Measurements from ENCODE around the gene MYH2.
"Not testable (repeated sequence)": the region's sequence is repeated elsewhere in the genome, so short reads cannot be mapped to it uniquely, and the experiment has no call there.

MYH2 gene

GRCh38 chr17:10549096-10549842 lies at the start of gene MYH2:
TSS of gene MYH2 (minus strand) at chr17:10549658. CDS start at chr17:10547920, 1,738 bp downstream.
- no peak for DNase-seq

DNA sequence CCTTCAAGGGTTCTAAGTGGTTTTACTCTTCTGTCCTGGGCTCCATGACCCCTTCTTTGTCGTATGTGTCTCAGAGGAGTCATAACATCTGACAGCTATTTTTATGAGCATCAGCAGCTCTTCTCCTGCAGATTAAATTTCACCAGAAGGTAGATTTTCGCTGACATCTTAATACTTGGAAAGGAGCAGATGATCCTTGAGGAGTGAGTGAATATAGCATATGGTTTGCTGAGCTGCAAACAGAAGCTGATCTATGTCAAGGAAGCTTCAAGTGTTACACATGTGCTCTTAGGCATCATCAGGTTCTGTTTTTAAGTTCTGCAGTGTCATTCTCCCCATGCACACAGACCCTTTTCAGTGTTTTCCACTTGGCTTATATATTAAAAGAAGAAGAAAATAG lies 49.2 kb upstream of the MYH2 start:
- DNase-seq = no peak

DNA sequence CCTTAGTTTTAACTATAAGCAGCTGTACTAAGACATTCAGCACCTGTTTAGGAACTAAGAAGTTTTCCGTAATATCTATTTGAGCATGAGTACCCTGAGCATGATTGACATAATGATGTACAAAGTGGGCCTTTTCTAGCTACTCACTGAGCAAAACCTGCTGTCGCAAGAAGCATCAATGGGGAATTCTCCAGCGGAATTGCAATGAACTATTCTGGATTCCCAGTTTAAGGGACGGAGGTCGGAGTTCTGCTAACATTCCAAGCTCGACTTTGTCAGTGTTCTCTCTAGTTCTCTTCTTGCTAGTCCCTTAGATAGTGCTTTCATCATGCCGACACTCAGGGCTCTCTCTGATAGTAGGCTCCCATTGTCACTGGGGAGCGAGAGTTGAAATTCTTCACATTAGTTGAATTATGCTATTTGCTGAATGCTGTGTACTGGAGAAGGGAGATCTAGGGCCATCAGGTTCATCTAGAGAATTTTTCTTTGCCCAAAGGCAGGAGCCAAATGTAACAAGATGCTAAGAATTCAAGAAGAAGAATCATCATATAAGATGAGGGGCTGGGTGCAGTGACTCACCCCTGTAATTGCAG lies 40.2 kb upstream of the MYH2 start:
- DNase-seq = no peak

DNA sequence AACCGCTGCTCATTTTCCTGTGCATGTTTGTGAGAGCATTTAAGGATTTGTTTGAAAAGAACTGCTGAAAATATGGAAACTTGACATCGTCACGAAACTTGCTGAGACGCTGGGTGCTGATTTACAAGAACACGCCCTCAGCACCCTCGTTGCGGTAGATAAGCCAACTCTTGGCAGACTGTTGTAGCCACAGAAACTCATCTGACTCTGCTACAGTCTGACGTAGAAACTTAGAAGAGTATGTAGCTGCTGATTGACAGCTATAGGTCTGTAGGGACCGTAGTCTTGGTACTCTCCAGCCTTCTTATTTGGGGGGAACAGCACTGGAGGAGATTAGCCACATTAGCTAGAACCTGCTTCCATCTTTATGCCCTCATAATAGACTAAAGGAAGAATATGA lies 36.1 kb upstream of the MYH2 start:
- DNase-seq = no peak

GRCh38 chr17:10583834-10584233 lies 34.4 kb upstream of the MYH2 start:
- no peak for DNase-seq

- no peak for DNase-seq
These were observed 29.8 kb upstream of the MYH2 start for GRCh38 chr17:10579270-10579669.

GRCh38 chr17:10574324-10574723 lies 24.9 kb upstream of the MYH2 start:
- peak; percentile 15 for DNase-seq

DNA sequence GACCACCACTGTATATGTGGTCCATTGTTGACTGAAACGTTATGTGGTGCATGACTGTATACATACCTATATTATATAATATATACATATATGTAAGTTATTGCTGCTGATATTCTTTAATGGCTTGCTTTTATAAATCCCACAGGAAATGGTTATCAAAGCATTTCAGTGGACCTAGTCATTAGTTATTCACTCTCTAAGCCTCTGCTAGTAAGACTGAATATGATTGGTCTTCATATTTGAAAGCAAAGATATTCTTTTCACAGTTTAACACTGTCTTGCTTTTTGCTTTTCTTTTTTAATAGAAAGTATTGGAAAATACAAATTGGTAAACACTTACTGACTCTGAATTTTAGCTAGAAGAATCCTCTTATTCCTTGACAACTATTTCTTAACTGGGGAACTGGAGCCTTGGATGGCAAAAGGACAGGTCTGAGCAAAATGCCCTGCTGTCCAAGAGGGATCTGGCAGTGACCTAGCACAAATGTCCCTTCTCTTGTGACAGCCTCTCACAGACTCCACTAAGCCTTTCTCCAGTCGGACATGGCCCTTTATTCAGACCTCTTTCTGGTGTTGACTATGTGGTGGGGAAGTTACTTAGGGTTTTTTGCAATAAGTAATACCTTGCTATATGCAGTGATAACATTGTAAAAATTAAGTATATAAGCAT lies 14.7 kb upstream of the MYH2 start:
- no peak for DNase-seq

DNA sequence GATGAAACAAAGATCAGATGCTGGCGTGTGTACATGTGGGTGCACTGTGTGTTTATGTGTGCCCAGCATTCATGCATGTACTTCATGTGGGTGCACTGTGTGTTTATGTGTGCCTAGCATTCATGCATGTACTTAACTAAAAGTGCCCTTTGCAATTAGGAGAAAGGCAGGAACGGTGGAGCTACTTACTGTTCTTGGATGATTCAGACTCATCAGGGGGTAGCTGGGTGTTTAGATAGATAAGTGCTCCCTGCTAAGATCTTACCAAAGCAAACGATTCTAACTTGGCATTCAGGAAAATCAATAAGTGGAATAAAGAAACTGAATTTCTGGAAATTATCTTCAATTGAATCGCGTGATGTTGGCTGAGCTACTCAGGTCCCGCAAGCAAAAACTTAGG lies 8.6 kb upstream of the MYH2 start:
- no peak for DNase-seq

GRCh38 chr17:10557422-10557821 lies 8.0 kb upstream of the MYH2 start:
- peak; percentile 47 for DNase-seq

DNA sequence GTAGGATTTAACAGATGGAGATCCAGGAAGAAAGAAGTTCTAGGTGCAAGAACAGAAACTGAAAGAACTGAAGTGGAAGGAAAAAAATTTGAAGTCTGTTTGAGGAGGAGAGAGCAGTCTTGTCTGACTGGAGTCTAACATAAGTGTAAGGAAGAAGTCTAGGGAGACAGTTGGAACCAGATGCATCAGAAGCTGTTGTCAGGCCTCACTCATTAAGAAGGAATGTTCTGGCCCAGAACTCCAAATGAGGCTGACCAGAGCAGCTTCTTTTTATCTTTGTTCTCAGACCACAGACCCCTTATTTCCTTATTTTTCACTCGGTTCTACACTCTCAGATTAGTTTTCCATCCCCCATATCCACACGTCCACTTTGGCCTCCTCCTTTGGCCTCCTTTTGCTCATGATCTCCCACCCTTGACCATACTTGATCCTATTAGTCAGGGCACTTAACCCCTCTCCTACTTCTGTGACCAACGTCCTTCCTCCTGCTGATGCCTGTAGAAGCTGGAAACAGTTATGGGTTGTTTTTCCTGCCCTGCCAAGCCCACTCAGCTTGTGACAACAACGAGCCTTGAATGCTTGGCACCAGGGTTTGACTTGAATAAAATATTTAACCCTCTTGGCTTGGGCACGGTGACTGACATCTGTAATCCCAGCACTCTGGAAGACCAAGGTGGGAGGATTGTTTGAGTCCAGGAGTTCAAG lies 7.0 kb upstream of the MYH2 start:
- peak; percentile 8 for DNase-seq

DNA sequence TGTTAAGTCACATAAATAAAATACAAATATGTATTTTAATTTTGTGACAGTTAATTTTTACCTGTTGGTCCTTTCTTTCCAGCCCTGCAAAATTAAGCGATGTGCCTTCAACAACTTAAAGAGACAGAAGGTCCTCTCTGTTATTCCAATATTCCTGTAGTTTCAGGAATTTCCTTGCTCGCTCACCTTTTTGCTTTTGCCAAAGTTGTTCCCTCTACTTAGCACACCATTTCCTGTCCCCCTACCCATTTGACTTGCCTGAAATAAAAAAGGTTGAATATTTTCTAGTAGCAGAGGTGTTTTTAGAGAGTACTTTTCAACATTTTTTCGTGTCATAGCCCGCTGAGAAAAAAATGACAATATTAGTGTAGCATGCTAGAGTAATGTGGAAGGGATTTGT lies 556 bp upstream of the MYH2 start:
- DNase-seq = no peak

DNA sequence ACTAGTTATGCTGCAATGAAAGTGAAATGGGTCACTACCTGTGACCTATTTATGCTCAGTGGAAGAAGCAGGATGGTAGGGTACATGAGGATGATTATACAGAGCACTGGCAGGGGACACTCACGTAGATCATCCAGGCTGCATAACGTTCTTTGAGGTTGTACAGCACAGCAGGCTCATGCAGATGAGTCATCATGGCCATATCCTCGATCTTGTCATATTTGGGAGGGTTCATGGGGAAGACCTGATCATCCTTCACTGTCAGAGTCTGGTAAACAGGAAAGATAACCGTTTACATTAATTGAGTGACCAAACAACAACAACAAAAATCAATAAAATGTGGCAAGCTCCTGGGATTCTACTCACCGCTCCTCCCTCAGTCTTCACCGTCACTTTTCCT lies 2.1 kb downstream of the MYH2 start:
- DNase-seq = peak; percentile 4

GRCh38 chr17:10543486-10543885 lies 6.0 kb downstream of the MYH2 start:
- DNase-seq = peak; percentile 53

DNA sequence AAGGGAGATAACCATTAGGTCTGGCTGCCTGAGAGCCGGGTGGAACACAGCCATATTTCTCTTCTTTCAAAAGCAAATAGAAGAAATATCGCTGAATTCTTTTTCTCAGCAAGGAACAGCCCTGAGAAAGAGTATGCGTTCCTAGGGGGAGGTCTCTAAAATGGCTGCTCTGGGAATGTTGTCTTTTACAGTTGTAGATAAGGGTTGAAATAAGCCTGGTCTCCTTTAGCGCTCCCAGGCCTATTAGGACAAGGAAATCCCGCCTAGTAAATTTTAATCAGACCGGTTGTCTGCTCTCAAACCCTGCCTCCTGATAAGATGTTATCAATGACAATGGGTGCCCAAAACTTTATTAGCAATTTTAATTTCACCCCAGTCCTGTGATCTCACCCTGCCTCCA lies 8.3 kb downstream of the MYH2 start:
- not testable (repeated sequence) for DNase-seq

GRCh38 chr17:10532026-10532425 lies 17.4 kb downstream of the MYH2 start:
- DNase-seq = no peak

GRCh38 chr17:10527419-10527818 lies 22.0 kb downstream of the MYH2 start:
- DNase-seq = no peak

DNA sequence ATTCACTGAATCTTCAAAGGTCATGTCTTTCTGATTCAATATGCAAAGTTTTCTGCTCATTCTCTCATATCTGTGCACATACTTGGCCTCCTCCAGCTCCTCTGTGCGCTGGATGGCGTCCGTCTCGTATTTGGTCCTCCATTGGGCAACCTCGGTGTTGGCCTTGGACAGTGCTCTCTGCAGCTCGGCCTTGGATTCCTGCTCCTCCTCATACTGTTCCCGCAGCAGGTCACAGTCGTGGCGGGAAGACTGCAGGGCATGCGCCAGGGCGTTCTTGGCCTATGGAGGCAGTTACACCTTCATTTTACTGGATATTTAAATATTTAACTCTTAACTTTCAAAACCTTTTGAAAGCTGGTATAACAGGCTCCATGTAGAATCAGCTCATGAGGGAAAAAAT lies 22.9 kb downstream of the MYH2 start:
- DNase-seq = no peak

DNA sequence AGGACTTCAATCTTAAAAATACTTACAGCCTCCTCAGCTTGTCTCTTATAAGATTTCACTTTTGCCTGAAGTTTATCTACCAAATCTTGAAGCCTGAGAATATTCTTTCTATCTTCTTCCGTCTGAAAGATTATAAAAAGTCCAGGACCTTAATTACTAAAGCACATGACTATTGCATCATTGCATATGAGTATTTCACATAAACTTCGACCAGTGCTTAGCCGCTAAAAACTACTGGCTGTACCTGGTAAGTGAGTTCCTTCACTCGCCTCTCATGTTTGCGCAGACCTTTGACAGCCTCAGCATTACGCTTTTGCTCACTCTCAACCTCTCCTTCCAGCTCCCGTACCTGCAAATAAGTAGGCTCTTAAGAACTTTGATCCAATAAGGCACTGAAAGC lies 26.4 kb downstream of the MYH2 start:
- no peak for DNase-seq

- no peak for DNase-seq
These were observed 27.5 kb downstream of the MYH2 start for GRCh38 chr17:10521949-10522348.

DNA sequence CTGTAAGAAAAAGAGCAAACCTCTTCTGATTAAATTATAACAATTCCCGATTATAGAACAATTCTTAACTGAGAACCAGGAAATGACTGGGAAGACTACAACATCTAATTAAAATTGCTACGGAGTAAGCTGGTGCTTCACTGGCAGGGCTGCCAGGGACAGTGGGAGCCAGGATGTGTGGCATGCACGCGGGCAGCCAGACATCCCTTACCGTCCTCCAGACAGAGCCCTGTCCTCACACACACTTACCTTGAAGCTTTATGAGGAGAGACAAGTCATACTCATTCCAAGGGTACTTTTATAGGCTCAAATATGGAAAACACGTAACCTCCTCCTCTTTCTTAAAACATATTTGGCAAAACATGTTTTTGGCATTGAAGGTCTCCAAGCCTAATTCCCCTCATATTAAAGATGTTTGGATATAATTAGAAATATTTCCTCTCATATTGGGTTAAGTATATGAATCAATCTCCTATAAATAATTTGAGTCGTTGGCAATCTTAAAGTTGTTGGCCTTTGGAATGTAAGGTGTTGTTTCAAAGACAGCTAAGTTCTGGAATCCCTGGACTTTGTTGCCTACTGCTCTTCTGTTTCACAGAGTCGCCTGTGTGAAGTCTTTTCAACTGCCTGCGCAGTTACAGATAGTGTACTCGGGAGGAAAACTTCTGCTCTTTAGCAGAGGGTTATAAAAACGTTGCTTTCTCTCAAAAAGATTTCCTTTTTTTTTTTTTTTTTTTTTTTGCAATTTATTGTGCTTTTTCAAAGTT lies 31.0 kb downstream of the MYH2 start, which contains the start of gene MYH1:
Gene MYH1 (minus strand): TSS at position 272 of the 767 bp plus-strand sequence. CDS start 1,900 bp downstream, outside the sequence.
- no peak for DNase-seq

GRCh38 chr17:10516638-10517037 lies 32.8 kb downstream of the MYH2 start:
- no peak for DNase-seq

DNA sequence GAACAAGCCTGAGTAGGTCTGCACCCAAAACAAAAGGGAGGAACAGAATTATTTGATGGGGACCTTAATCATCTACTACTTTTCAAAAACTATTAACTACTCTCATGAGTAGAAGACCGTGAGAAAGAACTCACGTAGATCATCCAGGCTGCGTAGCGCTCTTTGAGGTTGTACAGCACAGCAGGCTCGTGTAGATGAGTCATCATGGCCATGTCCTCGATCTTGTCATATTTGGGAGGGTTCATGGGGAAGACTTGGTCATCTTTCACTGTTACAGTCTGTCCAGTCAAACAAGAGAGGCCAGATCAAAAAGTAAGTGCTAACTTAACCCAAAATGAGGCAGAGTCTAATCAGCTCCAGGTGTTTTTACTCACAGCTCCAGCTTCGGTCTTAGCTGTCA lies 33.4 kb downstream of the MYH2 start:
- DNase-seq = no peak
